GM18502 (cell line): ENCODE results near the gene TBX2.

Experiments used
- ATAC-seq: cut with Tn5 transposase; IDR thresholded peaks from one replicate; pipeline ENCODE4 v1.9.1; 2021; ENCODE audit warnings: mild to moderate bottlenecking; ENCODE audit not compliant: unreplicated experiment, poor library complexity

TBX2 gene

DNA sequence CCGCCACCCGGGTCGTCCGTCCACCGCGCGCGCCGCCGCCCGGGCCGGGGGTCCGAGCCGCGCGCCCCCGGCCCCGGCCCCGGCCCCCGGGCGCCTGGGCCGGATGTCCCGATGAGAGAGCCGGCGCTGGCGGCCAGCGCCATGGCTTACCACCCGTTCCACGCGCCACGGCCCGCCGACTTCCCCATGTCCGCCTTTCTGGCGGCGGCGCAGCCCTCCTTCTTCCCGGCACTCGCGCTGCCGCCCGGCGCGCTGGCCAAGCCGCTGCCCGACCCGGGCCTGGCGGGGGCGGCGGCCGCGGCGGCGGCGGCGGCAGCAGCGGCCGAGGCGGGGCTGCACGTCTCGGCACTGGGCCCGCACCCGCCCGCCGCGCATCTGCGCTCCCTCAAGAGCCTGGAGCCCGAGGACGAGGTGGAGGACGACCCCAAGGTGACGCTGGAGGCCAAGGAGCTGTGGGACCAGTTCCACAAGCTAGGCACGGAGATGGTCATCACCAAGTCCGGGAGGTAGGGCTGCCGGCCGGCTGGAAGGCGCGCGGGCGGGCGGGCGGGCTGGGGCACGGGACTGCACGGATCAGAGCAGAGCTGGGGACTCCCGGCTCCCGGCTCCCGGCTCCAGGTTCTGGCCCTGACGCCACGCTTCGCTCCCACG, 548 bp downstream of the TBX2 start:
- ATAC-seq, result no peak

DNA sequence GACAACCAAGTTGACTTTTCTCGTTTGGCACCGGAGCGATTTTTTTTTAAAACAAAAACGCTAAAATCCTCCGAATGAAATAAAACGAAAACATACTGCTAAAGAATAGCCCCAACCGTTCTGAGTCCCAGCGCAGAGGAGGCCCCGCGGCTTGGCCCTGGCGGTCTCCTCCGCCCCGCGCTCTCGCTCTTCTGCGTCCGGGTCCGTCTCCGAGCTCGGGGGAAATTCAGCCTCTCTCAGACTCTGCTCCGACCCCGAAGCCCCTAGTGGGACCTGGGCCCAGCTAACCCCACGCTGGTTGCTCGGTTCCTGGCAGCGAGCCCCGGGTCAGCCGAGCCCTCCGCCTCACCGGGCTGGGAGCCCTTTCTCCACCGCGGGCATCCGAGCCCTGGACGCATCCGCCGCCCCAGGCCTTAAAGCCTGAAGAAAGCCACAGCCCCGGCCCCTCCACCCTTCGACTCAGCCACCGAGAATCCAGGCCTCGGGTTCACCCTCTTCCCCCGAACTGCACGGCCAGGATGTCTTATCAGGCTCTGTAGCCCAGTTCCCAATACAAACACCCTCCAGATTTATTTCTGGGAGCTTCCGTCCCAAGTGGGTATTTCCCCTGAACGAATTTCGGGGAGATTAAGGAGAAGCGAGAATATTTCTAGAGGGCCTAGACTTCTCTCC, 1.2 kb downstream of the TBX2 start:
- no peak for ATAC-seq

DNA sequence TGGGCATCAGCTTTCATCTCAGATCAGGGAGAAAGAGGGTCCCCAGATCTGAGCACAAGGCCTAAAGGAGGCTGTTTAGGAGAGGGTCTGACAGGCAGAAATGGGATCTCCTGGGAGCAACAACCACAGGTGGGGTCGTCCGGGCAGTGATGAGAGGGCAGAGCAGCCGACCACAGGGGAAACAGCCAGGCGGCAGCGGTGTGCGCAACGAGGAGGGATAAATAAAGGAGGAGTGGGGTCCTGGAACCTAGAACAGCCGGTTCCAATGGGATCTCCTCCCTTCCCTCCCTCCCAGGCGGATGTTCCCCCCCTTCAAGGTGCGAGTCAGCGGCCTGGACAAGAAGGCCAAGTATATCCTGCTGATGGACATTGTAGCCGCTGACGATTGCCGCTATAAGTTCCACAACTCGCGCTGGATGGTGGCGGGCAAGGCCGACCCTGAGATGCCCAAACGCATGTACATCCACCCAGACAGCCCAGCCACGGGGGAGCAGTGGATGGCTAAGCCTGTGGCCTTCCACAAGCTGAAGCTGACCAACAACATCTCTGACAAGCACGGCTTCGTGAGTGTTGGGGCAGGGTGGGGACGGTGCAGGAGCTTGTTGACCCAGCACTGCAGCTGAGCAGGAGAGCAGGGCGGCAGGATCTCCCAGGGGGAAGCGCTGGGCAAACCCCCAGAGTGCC, 1.9 kb downstream of the TBX2 start:
- ATAC-seq, result no peak

DNA sequence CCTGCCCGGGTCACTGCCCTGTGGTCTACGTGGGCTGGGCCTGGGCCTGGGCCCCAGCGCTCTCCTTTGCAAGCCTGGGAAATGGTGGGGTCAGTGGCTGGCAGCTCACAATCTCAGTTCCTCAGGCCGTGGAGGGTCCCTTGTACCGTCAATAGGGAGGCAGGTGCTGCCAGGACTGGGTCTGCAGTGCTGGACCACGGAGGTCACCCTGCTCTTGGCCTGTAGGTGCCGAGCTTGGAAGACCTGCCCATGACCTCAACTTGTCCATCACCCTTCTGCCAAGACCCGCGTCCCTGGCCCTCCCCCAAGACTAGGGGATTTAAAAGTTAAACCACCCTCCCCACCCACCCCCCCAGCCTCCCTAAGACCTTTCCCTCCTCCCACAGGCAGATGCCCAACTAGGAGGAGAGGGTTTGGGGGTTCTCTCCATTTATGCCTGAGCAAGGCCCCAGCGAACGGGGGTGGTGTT, 2.5 kb downstream of the TBX2 start:
- ATAC-seq, result no peak

DNA sequence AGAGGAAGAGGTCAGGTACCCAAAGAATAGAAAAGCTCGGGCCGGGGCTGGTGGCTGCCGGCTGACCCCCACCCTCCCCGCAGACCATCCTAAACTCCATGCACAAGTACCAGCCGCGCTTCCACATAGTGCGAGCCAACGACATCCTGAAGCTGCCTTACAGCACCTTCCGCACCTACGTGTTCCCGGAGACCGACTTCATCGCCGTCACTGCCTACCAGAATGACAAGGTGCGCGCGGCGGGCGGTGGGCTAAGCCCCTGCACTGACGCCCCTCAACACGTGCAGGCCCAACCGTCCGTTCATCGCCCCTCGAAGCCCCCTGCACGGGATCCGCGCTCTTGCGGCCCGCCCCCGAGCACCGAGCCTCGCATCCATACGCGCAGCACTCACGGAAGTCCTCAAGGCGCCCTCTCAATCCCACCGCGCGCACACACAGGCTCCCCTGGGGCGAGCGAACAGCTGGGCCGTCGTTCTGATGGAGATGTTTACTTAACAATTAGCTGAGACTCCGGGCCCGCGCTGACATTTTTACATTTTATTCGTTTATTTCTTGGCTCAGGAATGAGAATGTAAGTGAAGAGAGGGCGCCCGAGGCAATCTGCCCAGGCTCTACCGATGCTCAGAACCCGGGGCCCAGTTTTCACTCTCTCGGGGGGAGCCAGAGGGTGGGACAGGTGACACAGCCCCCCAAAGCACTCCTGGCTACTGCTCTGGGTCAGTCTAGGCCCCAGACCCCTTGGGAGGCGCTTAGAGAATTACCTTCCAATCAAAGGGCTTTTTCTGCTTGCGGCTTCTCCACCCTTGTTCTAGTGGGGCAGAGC, 3.5 kb downstream of the TBX2 start:
- ATAC-seq, result no peak

DNA sequence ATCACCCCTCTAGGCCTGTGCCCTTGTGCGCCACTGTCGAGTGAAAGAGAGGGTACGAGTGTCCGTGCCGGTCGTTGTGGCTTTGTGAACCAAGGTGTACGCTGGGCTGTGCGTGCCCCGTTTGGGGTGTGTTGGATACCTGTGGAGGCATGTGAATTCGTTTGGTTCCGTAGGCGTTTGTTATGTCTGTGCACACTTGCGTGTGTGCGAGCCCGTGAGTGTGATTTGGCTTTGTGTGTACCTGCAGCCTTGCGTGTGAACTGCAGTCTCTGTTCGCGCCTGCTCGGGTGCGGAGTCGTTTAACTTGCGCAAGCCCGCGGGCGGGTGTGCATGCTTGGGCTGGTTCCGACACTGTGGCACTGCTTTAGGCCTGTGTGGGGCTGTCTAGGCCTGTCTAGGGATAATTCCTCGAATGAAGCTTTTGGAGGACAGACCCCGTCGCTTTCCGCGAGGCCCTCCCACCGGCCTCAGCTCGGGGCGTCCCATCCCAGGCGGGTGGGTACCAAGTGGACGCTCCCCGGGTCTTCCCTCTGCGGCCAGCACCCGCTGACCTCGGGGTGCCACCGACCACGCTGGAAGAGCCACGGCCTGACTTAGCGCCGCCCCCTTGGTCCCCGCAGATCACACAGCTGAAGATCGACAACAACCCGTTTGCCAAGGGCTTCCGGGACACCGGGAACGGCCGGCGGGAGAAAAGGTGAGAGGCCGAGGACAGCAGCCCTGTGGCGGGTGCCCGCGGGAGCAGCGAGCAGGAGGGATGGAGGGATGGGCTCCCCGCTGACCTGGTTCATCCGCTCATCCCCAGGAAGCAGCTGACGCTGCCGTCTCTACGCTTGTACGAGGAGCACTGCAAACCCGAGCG, 4.4 kb downstream of the TBX2 start:
- ATAC-seq, result no peak

DNA sequence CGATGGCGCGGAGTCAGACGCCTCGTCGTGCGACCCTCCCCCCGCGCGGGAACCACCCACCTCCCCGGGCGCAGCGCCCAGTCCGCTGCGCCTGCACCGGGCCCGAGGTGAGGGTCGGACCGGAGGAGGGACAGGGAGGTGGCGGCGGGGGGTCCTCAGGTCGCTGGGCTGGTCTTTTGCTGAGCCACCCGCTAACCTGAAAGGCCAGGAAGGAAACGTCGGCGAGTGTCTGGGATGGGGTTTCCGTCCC, 4.9 kb downstream of the TBX2 start:
- no peak for ATAC-seq

DNA sequence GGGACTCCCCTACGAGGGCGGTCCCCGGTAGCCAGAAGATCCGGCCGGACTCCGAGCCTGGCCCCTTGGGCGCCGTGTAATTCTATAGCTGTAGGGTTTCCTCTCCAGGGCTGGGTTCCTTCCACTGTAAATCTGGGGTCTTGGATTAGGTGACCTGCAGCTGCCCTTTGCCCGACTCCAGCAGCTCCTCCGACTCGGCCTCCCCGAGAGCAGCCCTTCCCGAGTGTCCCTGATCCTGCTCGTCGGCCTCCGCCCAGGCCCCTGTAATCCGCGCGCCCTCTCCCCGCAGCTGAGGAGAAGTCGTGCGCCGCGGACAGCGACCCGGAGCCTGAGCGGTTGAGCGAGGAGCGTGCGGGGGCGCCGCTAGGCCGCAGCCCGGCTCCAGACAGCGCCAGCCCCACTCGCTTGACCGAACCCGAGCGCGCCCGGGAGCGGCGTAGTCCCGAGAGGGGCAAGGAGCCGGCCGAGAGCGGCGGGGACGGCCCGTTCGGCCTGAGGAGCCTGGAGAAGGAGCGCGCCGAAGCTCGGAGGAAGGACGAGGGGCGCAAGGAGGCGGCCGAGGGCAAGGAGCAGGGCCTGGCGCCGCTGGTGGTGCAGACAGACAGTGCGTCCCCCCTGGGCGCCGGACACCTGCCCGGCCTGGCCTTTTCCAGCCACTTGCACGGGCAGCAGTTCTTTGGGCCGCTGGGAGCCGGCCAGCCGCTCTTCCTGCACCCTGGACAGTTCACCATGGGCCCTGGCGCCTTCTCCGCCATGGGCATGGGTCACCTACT, 5.5 kb downstream of the TBX2 start:
- no peak for ATAC-seq

DNA sequence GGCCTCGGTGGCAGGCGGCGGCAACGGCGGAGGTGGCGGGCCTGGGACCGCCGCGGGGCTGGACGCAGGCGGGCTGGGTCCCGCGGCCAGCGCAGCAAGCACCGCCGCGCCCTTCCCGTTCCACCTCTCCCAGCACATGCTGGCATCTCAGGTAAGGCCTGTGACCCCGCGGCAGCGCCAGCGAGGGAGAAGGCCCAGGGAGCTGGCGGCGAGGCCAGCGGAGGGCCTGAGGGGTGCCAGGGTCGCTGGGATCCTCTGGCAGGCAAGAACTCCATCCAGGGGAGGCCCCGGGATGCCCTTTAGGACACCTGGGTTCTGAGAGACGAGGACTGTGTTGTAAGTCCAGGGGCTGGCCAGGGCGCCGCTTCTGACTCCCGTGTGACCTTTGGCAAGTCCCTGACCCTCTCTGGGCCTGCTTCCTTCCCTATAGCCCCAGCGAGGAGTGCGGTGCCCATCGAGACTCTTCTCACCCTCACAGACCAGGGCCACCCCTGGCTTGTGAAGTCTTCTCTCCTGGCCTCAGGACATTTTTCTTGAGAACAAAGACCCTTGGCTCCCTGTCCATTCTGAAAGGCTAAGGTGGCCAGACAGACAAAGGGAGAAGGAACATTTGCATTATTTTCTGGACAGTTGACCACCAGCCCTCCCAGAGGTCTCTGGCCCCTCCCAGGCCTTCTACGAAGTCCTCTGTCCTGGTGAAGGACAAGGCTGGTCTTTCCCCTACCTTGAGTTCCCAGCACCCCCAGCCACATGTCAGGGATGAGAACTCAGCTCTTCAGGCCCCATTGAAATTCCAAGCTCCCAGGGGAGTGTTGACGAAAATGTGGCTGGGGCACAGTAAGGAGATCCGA, 6.3 kb downstream of the TBX2 start:
- ATAC-seq, result no peak

DNA sequence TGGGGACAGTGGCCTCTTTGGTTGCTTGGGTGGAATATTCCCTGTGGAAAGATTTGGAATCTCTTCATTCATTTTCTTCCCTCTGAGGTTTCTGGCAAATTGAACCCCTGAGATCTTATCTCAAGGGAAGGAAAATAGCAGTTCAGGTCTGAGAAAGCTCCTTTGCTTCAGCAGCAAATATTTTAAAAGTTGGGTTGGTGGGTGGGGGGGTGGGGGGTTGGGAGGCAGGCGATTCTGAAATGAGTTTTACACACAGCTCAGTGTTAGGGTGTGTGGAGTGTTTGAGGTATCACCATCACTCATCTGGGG, 6.8 kb downstream of the TBX2 start:
- ATAC-seq, result no peak

DNA sequence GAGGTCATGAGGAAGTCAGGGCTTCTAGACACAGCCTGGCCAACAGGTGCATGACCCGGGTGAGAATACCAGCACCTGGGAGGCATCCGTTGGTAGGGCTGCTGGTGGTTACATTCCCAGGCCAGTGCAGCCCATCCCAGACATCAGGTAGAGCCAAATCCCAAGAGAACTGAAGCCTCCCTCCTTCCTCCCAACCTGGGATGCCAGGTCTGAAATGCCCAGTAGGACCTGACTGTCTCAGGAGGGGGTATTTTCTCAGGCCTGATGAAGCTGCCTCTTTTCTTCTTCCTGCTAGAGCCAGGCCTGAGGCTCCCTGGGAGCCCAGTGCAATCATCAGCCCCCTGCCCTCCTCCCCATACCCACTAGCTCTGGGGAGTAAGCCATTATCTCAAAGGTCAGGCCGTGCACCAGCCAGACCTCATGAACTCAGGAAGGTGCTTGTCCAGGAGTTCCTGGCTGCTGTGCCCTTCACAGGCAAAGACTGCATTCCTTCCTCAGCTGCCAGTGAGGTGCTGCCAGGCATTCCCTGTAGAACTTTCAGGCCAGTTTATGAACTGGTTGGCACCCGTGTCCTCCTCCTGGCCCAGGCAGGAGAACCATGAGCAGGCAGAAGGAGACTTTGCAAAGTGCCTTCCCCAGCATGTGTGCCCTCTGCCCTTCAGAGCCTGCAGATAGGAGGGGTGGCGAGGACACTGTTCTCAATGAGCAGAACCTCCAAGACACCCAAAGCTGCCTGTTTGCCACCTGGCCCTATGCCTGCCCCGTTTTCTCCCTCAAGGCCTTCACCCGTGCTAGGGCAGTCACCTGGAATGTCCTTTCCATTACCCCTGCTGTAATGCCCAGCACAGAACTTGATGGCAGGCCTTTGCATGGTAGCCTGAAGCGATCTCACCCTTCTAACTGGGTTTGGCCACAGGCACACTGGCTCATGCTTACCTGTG, 7.6 kb downstream of the TBX2 start:
- no peak for ATAC-seq

DNA sequence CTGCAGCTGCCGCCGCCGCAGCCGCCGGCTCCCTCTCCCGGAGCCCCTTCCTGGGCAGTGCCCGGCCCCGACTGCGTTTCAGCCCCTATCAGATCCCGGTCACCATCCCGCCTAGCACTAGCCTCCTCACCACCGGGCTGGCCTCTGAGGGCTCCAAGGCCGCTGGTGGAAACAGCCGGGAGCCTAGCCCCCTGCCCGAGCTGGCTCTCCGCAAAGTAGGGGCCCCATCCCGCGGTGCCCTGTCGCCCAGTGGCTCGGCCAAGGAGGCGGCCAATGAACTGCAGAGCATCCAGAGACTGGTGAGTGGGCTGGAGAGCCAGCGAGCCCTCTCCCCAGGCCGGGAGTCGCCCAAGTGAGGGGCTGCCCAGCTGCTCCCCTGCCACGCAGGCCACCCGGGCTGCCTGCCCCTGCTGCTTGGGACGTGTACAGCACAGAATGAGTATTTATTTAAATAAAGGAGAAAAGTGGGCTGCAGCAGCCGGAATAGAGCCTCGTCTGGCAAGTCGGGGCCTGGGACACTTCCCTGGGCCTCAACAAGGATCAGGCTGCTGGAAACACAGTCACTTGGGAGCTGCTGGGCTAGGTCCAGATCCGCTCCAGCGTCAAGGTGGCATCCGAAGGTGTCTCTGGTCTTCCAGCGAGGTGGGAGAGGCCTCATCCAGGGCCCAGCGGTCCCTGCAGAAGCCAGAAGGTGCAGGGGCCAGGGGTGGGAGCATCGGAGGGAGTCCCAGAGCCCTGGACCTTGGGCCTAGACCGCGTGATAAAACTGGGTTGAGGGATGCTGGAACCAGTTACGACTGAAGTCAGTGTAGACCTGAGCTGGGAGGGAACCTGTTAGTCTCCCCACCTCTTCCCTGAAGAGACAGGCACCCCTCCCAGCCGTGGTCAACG, 8.8 kb downstream of the TBX2 start:
- no peak for ATAC-seq

DNA sequence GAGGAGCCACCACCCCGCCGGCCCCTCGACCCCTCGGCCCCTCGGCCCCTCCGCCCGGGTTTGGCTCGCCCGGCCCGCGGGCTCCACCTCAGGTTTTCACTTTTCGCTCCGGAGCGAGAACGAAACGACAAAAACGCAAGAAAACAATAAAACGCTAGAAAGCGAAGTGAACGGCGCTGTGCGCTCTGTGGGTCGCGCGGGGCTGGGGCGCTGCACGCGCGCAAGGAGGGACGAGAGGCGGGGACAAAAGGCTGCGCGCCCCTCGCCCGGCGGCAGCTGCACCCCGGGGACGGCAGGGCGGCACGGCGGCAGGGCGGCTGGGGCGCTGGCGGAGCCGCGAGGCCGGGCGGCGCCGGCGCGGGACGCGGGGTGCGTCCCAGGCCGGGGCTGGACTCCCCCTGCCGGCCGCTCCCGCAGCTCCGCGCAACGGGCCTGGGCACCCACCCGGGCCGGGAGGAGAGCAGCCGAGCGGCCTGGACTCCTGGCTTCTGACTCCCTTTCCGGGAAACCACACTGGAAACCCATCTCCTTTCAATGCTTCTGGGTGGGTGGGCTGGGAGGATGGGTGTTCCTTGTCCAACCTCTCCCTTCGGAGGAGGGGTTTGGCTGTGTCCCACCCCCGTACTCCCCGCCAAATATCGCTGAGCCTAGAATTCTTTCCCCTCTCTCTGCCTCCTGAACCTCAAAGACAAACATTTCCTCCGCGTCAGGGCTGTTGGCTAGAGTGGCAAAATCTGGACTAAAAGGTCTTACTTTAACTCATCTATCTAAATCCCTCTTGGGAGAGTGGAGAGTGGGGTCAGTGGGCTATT, 9.9 kb downstream of the TBX2 start:
- ATAC-seq, result no peak

DNA sequence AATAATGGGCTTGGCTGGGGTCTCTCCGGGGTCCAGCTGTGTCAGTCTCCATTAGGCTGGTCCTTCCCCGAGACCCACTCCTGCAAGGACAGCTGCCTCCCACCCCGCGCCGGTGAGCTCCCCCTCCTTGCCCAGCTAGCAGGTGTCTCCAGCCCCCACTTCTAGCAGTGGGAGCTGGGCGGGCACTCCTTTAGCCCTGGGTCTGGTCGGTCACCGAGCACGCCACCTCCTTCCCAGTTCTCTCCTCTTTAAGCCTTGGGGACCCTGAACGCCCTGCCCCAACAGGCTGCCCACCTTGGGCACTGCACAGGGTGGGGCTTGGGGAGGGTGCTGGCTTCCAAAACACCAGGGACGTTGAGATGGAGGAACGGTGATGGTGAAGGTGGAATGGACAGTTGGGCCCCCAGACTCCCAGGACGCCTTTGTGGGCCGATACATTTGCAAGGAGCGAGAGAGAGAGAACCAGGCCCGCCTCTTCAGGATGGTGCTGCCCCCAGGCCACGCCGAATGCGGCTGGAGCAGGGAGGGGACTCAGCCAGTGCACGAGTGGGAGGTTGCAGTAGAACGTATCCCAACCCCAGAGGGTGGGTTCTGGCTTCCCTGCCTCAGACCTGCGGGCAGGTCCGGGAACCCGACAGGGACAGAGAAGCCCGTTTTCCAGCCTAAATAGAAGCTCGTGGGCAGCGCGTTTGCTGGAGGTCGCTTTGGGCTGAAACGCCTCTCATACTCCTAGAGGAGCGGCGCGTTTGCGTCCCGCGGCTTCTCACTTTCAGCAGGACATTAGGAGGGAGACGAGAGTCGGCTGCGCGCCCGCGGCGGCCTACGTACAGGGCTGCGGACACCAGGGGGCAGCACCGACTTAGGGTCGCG, 10.7 kb downstream of the TBX2 start:
- ATAC-seq, result peak; percentile 36

DNA sequence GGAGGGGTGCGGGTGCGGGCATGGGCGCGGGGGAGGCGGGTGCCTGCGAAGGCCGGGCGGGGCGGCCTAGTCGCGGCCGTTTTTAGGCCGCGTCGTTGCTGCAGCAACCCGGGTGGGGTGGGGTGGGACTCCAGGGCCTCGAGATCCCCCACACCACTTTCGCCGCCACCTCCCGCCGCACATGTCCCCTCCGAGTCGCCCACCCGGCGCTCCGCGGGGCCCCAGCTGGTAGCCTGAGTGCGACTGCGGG, 11.3 kb downstream of the TBX2 start:
- ATAC-seq, result no peak
